ENCODE measurements around the gene C14orf180. TPM values are rescaled to one million over a fixed set of nuclear protein-coding genes. Genes with fewer than 3 reads are reported as not detected.

C14orf180 gene
- polyA plus RNA-seq, 2 of the 4 experiments (the other 2 are of a cell fraction): not detected

DNA sequence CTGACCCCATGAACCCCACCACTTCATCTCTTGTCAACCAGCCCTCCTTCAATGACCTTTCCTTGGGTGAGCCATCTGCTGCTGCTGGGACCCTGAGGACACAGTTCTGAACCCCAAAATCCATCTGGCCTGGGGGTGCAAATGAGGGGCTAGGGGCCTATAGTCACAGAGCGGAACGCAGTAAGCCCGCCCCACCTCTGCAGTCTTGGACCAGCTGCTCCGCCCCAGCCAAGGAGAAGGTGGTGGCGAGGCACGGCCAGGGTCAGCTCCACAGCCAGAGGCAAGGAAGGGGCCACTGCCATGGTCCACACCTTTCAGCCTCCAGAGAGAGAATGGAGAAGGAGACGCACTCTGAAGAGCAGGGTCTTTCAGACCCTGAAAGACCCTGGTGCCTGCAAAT lies 19.9 kb downstream of the C14orf180 start:
- no peak overlapping the region for H3K27ac ChIP-seq
- CTCF ChIA-PET: interaction anchor here (1.6 kb wide), 1 partner anchor 462 kb away, joined by 4 read pairs; no protein-coding TSS in a partner anchor
- H3K4me3 ChIP-seq: no peak overlapping the region
- POLR2A ChIA-PET: no interaction called here
- ATAC-seq (no peak), FAIRE-seq (no peak), DNase-seq (ENCODE audit: low read depth in 1 of 2, low spot score in 1 of 2) (no peak)
- H3K9me3 ChIP-seq: no peaks in the 10 kb centered on the region
- no peak for TF ChIP-seq BHLHE40 (IDR thresholded peaks at IDR 0.05; ENCODE audit: low read depth, low read length)
- TF ChIP-seq, protein P1, sequence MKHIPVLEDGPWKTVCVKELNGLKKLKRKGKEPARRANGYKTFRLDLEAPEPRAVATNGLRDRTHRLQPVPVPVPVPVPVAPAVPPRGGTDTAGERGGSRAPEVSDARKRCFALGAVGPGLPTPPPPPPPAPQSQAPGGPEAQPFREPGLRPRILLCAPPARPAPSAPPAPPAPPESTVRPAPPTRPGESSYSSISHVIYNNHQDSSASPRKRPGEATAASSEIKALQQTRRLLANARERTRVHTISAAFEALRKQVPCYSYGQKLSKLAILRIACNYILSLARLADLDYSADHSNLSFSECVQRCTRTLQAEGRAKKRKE (CRISPR knock-in tag; IDR thresholded peaks at IDR 0.05; ENCODE audit: low read depth): no peak
- TF ChIP-seq HEYL (CRISPR knock-in tag; IDR thresholded peaks at IDR 0.05): no peak
- TF ChIP-seq, protein P2, sequence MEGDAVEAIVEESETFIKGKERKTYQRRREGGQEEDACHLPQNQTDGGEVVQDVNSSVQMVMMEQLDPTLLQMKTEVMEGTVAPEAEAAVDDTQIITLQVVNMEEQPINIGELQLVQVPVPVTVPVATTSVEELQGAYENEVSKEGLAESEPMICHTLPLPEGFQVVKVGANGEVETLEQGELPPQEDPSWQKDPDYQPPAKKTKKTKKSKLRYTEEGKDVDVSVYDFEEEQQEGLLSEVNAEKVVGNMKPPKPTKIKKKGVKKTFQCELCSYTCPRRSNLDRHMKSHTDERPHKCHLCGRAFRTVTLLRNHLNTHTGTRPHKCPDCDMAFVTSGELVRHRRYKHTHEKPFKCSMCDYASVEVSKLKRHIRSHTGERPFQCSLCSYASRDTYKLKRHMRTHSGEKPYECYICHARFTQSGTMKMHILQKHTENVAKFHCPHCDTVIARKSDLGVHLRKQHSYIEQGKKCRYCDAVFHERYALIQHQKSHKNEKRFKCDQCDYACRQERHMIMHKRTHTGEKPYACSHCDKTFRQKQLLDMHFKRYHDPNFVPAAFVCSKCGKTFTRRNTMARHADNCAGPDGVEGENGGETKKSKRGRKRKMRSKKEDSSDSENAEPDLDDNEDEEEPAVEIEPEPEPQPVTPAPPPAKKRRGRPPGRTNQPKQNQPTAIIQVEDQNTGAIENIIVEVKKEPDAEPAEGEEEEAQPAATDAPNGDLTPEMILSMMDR (IDR thresholded peaks at IDR 0.05): no peak
- no peak for TF ChIP-seq ESRRA (IDR thresholded peaks at IDR 0.05; ENCODE audit: borderline replicate concordance, low read length)
- TF ChIP-seq EHMT2 (IDR thresholded peaks at IDR 0.05; ENCODE audit: low read depth): no peak
- TF ChIP-seq POLR2AphosphoS2 (conservative IDR thresholded peaks at IDR 0.05; ENCODE audit: low read length): no peak
- TF ChIP-seq, protein P3, sequence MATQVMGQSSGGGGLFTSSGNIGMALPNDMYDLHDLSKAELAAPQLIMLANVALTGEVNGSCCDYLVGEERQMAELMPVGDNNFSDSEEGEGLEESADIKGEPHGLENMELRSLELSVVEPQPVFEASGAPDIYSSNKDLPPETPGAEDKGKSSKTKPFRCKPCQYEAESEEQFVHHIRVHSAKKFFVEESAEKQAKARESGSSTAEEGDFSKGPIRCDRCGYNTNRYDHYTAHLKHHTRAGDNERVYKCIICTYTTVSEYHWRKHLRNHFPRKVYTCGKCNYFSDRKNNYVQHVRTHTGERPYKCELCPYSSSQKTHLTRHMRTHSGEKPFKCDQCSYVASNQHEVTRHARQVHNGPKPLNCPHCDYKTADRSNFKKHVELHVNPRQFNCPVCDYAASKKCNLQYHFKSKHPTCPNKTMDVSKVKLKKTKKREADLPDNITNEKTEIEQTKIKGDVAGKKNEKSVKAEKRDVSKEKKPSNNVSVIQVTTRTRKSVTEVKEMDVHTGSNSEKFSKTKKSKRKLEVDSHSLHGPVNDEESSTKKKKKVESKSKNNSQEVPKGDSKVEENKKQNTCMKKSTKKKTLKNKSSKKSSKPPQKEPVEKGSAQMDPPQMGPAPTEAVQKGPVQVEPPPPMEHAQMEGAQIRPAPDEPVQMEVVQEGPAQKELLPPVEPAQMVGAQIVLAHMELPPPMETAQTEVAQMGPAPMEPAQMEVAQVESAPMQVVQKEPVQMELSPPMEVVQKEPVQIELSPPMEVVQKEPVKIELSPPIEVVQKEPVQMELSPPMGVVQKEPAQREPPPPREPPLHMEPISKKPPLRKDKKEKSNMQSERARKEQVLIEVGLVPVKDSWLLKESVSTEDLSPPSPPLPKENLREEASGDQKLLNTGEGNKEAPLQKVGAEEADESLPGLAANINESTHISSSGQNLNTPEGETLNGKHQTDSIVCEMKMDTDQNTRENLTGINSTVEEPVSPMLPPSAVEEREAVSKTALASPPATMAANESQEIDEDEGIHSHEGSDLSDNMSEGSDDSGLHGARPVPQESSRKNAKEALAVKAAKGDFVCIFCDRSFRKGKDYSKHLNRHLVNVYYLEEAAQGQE (IDR thresholded peaks at IDR 0.05): no peak
- TF ChIP-seq EHF (CRISPR knock-in tag; IDR thresholded peaks at IDR 0.05): no peak
- TF ChIP-seq RNF2 (IDR thresholded peaks at IDR 0.05; ENCODE audit: borderline replicate concordance, low read depth): no peak
- no peak for TF ChIP-seq TFCP2L1 (CRISPR knock-in tag; IDR thresholded peaks at IDR 0.05)
- no peak for TF ChIP-seq ZC3H11A (IDR thresholded peaks at IDR 0.05)
- no peak for TF ChIP-seq RAD21 (conservative IDR thresholded peaks at IDR 0.05 in 1 of 2, IDR thresholded peaks at IDR 0.05 in 1 of 2)
- TF ChIP-seq, protein P4, sequence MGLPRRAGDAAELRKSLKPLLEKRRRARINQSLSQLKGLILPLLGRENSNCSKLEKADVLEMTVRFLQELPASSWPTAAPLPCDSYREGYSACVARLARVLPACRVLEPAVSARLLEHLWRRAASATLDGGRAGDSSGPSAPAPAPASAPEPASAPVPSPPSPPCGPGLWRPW (IDR thresholded peaks at IDR 0.05): no peak
- no peak for TF ChIP-seq ZSCAN20 (CRISPR knock-in tag; IDR thresholded peaks at IDR 0.05)
- TF ChIP-seq FOXS1 (CRISPR knock-in tag; IDR thresholded peaks at IDR 0.05): no peak
- no peak for TF ChIP-seq GATA3 (IDR thresholded peaks at IDR 0.05; ENCODE audit: borderline replicate concordance)
- no peak for TF ChIP-seq MAFK (IDR thresholded peaks at IDR 0.05; ENCODE audit: partially characterized antibody)
- H3K4me1 ChIP-seq: no peaks in the 10 kb centered on the region
- WGBS (ENCODE audit: missing lambda C conversion rate): 81% methylated on average over 5 of the region's 7 CpGs
- H3K4me2 ChIP-seq: no peak overlapping the region

DNA sequence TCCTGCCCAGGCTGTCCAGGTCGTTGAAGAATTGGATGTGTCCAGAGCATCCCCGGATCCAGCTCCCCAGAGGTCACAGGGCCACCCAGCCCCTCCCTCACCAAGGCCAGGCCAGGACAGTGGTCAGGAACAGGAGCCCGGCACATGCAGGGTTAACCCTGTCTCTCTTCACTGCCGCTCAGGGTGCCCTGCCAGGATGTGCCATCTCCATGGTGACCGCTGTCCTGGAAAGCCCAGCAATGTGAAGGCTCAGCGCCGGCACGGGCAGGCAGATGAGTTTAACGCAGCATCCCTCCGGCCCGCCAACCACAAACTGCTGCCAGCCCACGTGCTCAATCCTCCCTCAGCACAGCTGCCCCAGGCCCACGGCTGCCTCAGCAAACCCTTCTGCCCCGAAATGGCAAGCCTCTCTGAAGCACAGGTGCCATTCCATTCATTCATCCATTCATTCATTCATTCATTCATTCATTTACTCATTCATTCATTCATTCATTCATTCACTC lies 20.6 kb downstream of the C14orf180 start:
- peak; percentile 48 to 55 for DNase-seq (ENCODE audit: low read depth in 1 of 2, low spot score in 1 of 2)
- H3K9me3 ChIP-seq: no peaks in the 10 kb centered on the region

More for the DNA sequence above, 20.6 kb downstream of the C14orf180 start:
- no peak for FAIRE-seq
- TF ChIP-seq HOXA7 (CRISPR knock-in tag; IDR thresholded peaks at IDR 0.05) (no peak), ZFP36 (IDR thresholded peaks at IDR 0.05; ENCODE audit: borderline replicate concordance, partially characterized antibody) (no peak), TFCP2L1 (CRISPR knock-in tag; IDR thresholded peaks at IDR 0.05) (no peak), HDAC2 (IDR thresholded peaks at IDR 0.05) (no peak), POLR2AphosphoS2 (conservative IDR thresholded peaks at IDR 0.05; ENCODE audit: low read length) (no peak)
- TF ChIP-seq, protein P5, sequence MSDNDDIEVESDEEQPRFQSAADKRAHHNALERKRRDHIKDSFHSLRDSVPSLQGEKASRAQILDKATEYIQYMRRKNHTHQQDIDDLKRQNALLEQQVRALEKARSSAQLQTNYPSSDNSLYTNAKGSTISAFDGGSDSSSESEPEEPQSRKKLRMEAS (IDR thresholded peaks at IDR 0.05): 0 out of 2 replicates have a peak, but pooled peaks have one; percentile 22
- TF ChIP-seq, protein P6, sequence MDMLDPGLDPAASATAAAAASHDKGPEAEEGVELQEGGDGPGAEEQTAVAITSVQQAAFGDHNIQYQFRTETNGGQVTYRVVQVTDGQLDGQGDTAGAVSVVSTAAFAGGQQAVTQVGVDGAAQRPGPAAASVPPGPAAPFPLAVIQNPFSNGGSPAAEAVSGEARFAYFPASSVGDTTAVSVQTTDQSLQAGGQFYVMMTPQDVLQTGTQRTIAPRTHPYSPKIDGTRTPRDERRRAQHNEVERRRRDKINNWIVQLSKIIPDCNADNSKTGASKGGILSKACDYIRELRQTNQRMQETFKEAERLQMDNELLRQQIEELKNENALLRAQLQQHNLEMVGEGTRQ (IDR thresholded peaks at IDR 0.05): 0 out of 2 replicates have a peak, but pooled peaks have one; percentile 59
- Histone ChIP-seq H3K27ac (no peak overlapping the region), H3K4me2 (no peak overlapping the region), H3K4me1 (no peaks in the 10 kb centered on the region), H3K4me3 (no peak overlapping the region)
- ATAC-seq: peak; percentile 16 to 58; a peak in 3 of 6 replicates
- CTCF ChIA-PET: interaction anchor here (1.1 to 1.9 kb wide), 3 partner anchors 17 to 463 kb away, joined by 3 to 6 read pairs (median 4); no protein-coding TSS in a partner anchor
- POLR2A ChIA-PET: no interaction called here
- 4% methylated on average over 12 of the region's 14 CpGs for WGBS (ENCODE audit: missing lambda C conversion rate)
